SK-N-MC (cell line): Measurements from ENCODE around the gene PTAFR.

Experiments
- EZH2 ChIP-seq: fragments of 200-600 bp; sonication (generic); IDR thresholded peaks from one replicate; pipeline ENCODE4 v1.6.1; 2017; ENCODE audit warnings: antibody characterized with exemption
- FOXP2 ChIP-seq: optimal IDR thresholded peaks from 2 replicates; pipeline ENCODE3; 2011; ENCODE audit warnings: mild to moderate bottlenecking, moderate library complexity; ENCODE audit not compliant: insufficient read depth; ENCODE audit errors: extremely low read length, control extremely low read depth
- POLR2AphosphoS5 ChIP-seq: IDR thresholded peaks from 2 replicates; pipeline ENCODE4 v1.6.1; 2012; ENCODE audit warnings: mild to moderate bottlenecking, low read depth, low read length, borderline replicate concordance

DNA sequence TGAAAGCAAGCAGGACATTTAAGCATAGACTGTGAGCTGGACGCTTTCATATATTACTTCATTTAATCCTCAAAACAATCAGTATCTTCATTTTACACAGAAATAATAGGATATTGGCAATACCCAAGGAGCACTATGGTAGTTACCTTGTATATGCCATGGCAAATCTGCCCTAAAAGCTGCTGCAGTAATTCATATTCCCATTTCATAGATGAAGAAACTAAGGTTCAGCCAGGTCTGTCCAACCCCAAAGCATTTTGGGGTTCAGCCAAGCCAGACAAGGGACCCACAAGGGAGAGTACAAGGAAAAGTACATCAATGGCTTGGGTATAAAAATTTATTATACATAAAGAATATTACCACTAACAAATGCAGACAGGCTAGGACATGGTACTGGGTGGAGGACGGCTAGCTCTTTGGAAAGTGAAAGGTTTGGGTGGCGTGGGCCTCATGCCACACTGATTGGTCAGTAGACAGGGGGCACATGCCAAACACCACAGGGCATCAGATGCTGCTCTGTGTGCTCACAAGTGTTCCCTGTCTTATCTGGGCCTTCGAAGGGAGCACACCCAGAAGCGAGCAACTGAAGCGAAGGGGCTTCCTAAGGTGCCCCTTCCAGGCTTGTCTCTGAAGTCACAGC is 23.9 kb upstream of the PTAFR start:
- TF ChIP-seq EZH2 (no peak), POLR2AphosphoS5 (no peak), FOXP2 (no peak)
